Stimulated activated CD8-positive, alpha-beta memory T cell treated with anti-CD3 and anti-CD28 coated beads, Interleukin-7, amount 100 ng/mL, for 48 hours (primary cell): ENCODE data around the gene SLC25A29.
"Not testable (repeated sequence)": the region's sequence is repeated elsewhere in the genome, so short reads cannot be mapped to it uniquely, and the experiment has no call there.

ENCODE experiments used
- DNase-seq, 2 donors: peaks; one replicate each; pipeline ENCODE4 v3.0.0-alpha.2; 2020; ENCODE audit warnings: low read depth in 1 of 2; ENCODE audit errors: extremely low read depth in 1 of 2

Gene SLC25A29

GRCh38 chr14:100313464-100314230 is 7.4 kb upstream of the SLC25A29 start:
- no peak for DNase-seq

DNA sequence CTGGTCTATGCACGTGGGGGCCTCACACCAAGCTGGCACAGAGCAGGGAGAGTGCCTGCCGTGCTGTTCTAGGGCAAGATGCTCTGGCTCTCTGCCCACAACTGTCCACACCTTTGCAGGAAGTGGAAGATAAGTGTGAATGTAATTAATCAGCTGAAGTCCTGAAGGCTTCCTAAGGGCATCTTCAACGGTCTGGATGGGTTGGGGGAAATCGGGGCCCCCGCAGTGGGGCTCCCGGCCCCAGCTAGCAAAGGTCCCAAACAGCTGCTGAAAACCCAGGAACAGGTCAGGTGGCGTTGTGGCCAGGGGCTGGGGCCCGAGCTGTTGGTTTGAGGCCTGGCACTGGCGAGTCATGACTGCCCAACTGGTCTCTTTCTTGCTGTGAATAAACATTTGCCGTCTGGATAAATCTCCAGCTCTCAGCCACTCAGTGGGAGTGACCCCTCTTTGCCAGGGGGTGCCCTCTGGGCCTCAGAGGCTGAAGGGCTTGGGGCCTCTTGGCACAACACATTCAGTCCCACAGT is 6.7 kb upstream of the SLC25A29 start:
- no peak for DNase-seq

GRCh38 chr14:100312110-100312876 is 6.0 kb upstream of the SLC25A29 start:
- DNase-seq: not testable (repeated sequence)

- DNase-seq: no peak
These were observed 2.9 kb upstream of the SLC25A29 start for GRCh38 chr14:100309028-100309737.

DNA sequence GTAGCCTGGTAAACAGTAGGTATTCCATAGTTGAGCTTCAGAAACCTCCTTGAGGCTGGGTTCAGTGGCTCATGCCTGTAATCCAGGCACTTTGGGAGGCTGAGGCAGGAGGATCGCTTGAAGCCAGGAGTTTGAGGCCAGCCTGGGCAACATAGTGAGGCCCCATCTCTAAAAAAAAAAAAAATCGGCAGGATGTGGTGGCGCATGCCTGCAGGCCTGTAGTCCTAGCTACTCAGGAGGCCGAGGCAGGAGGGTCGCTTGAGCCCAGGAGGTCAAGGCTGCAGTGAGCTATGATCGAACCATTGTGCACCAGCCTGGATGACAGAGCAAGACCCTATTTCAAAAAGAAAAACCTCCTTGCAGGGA is 2.2 kb upstream of the SLC25A29 start:
- DNase-seq: not testable (repeated sequence)

- DNase-seq: no peak
These were observed 1.7 kb upstream of the SLC25A29 start for GRCh38 chr14:100307766-100308426.

DNA sequence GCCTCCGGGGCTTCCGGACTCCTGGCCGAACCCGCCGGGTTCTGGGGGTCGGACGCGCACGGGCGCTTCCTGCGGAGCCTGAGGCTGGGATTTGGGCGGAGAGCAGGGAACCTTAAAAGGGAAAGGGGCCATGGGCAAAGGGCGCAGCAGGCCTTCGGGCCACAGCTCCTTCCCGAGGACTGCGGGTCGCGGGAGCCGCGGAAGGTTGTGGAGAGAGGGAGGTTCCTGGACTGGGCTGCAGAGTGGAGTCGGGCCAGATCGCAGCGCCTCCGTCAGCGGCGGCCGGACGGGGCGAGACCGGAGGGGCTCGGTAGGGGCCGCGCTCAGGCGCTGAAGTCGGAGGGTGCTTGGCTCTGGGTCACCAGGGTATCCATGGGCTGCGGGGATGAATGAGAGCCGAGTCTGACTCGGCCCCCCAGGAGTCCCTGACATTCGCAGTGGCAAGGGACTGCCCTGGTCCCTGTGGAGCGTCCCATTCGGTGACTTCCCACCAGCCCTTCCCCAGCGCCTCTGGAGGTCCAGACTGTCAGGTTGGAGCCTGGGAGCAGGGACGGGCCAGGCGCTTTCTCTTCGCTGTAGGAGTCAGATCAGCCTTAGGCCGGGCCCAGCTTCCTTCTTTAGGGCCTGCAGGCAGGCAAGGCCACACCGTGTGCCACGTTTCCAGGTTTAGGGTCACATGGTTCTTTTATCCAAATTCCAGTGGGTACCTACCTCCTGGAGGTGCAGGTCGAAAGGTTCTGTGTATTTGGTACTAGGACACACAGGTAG is 938 bp upstream of the SLC25A29 start:
- no peak for DNase-seq

- peak; percentile 36 for DNase-seq
These were observed 732 bp downstream of the SLC25A29 start for GRCh38 chr14:100305324-100306100.

DNA sequence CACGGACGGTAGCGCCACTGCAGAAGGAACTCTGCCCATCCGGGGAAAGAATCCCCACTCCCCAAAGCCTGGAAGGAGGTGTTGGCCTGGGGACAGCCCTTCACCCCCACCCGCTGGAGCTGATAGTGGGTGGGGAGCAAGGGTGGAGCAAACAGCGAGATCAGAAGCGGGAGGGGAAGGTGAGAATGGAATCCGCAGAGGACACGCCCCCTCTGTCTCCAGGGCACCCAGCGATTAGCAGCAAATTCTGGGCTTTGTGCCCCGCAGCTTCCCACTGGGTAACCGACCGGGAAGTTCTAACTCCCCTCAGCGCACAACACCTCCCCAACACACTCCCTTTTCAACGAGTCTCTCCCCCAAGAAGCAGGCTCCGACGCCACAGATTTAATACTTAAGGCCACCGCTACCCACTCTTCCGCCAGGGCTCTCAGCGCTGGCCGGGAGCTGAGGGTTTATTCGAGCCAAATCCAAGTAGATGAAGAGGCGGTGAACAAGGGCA is 1.4 kb downstream of the SLC25A29 start:
- DNase-seq: no peak

- DNase-seq: no peak
These were observed 2.3 kb downstream of the SLC25A29 start for GRCh38 chr14:100303925-100304324.

DNA sequence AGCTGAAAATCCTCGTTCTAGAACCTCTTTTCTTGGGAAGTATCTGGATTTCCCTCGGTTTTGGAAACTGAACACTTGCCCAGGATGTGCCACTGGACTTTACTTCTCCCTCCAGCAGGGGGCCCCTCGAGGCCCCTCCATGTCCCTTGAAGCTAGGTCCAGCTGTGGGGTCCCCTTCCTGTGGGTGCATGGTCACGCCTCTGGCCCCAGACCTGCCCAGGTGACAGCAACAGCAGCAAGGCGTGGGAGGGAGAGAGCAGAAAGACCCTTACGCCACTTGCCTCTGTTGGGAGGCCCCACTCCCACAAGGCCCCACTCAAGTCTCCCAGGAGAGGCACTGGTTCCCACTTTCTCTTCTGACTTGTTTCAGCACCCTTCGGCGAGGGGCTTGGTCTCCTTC is 3.1 kb downstream of the SLC25A29 start:
- DNase-seq: no peak

GRCh38 chr14:100302616-100303015 is 3.6 kb downstream of the SLC25A29 start:
- no peak for DNase-seq

GRCh38 chr14:100299238-100299560 is 7.0 kb downstream of the SLC25A29 start:
- DNase-seq: no peak

GRCh38 chr14:100298551-100299237 is 7.5 kb downstream of the SLC25A29 start:
- DNase-seq: no peak

GRCh38 chr14:100297320-100298300 is 8.6 kb downstream of the SLC25A29 start:
- DNase-seq: no peak

DNA sequence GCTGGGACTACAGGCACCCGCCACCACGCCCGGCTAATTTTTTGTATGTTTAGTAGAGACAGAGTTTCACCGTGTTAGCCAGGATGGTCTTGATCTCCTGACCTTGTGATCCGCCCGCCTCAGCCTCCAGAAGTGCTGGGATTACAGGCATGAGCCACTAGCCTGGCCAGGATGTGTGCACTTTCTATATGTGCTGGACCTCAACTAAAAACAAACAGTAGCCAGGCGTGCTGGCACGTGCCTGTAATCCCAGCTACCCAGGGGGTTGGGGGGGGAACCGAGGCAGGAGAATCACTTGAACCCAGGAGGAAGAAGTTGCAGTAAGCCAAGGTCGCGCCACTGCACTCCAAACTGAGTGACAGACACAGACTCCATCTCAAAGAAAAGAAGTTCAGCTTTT is 9.5 kb downstream of the SLC25A29 start:
- not testable (repeated sequence) for DNase-seq

GRCh38 chr14:100296106-100296651 is 10.1 kb downstream of the SLC25A29 start:
- no peak for DNase-seq
